ENCODE results near the gene C2CD2. TPM values are rescaled to one million over a fixed set of nuclear protein-coding genes. Genes with fewer than 3 reads are reported as not detected.

C2CD2 gene
- total RNA-seq, 6 donors from 2014 or later, result 9.6 to 34.6 (median 22.0) TPM

DNA sequence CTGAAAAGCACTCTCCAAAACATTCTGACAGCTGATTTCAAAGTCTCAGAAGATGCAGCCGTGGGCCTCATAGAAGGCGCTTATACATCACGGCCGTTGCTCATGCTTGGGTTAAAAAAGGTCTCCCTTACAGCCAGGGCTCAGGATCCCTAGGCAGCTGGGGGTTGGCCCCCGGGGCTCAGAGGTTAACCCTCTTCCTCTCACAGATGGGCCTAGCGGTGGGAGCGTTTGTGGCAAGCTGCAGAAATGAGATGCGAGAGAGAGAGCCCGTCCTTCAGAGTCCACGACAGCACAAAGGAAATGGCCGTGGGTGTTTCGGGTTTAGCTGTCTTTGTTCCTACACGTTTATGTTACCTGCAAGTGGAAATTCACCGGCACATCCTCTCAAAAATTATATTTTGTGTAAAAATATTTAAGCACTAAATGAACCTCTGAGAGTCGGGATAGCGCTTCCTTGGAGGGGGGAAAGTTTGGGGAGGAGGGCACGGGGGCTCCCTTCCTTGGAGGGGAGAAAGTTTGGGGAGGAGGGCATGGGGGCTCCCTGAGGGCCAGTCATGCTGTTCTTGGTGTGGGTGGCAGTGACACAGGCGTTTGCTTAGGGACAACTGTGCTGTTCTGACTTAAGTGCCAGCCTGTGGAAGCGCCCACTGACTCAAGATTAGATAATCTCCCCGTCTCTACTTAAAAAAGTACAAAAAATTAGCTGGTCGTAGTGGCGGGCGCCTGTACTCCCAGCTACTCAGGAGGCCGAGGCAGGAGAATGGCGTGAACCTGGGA is 54.2 kb downstream of the C2CD2 start:
- ATAC-seq (ENCODE audit: low FRiP score in 2 of 2) (no peak), DNase-seq (no peak)
- no peak overlapping the region for H3K4me3 ChIP-seq
- TF ChIP-seq, protein P1, sequence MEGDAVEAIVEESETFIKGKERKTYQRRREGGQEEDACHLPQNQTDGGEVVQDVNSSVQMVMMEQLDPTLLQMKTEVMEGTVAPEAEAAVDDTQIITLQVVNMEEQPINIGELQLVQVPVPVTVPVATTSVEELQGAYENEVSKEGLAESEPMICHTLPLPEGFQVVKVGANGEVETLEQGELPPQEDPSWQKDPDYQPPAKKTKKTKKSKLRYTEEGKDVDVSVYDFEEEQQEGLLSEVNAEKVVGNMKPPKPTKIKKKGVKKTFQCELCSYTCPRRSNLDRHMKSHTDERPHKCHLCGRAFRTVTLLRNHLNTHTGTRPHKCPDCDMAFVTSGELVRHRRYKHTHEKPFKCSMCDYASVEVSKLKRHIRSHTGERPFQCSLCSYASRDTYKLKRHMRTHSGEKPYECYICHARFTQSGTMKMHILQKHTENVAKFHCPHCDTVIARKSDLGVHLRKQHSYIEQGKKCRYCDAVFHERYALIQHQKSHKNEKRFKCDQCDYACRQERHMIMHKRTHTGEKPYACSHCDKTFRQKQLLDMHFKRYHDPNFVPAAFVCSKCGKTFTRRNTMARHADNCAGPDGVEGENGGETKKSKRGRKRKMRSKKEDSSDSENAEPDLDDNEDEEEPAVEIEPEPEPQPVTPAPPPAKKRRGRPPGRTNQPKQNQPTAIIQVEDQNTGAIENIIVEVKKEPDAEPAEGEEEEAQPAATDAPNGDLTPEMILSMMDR (IDR thresholded peaks at IDR 0.05), result no peak
- TF ChIP-seq EP300 (IDR thresholded peaks at IDR 0.05) (no peak), POLR2A (IDR thresholded peaks at IDR 0.05) (no peak), POLR2AphosphoS5 (IDR thresholded peaks at IDR 0.05) (no peak)
- H3K27ac ChIP-seq, result no peak overlapping the region
- no peaks in the 10 kb centered on the region for H3K27me3 ChIP-seq
- no peaks in the 10 kb centered on the region for H3K9me3 ChIP-seq
- WGBS, 2 donors, result 82 to 87% methylated on average over 25 of the region's 25 CpGs
- no peaks in the 10 kb centered on the region for H3K4me1 ChIP-seq
- H3K36me3 ChIP-seq, result peaks cover 0 to 75% (median 24%) of the 10 kb centered on the region in 4 donors

DNA sequence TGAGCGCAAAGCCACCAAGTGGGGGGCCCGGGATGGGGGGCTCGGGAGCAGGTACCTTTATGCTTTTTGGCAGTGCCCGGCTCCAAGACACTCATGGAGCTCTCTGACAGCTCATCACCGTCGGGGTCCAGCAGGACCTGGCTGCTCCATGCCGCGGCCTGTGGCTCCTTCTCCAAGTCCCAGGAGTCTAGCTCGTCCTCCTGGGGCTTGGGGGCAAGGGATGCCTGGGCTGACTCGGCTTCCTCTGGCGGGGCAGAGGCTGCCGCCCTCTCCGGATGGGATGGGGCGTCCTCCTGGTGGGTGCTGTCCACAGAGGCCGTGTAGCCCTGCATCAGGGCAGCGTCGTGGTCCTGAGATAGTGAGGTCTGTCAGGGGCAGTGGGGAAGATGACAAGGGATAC is 54.8 kb downstream of the C2CD2 start:
- Histone ChIP-seq H3K4me3 (no peak overlapping the region), H3K27me3 (no peaks in the 10 kb centered on the region), H3K27ac (no peak overlapping the region), H3K9me3 (no peaks in the 10 kb centered on the region), H3K4me1 (no peaks in the 10 kb centered on the region), H3K36me3 (peaks cover 0 to 72% (median 24%) of the 10 kb centered on the region in 4 donors)
- DNase-seq, result peak in 1 of 2 donors; percentile 66
- TF ChIP-seq POLR2AphosphoS5 (IDR thresholded peaks at IDR 0.05) (no peak), POLR2A (IDR thresholded peaks at IDR 0.05) (no peak), EP300 (IDR thresholded peaks at IDR 0.05) (no peak)
- TF ChIP-seq, protein P1 (IDR thresholded peaks at IDR 0.05), result no peak
- 79 to 95% methylated on average over 10 to 17 of the region's 17 CpGs for WGBS, 2 donors
- ATAC-seq (ENCODE audit: low FRiP score in 2 of 2), result no peak

DNA sequence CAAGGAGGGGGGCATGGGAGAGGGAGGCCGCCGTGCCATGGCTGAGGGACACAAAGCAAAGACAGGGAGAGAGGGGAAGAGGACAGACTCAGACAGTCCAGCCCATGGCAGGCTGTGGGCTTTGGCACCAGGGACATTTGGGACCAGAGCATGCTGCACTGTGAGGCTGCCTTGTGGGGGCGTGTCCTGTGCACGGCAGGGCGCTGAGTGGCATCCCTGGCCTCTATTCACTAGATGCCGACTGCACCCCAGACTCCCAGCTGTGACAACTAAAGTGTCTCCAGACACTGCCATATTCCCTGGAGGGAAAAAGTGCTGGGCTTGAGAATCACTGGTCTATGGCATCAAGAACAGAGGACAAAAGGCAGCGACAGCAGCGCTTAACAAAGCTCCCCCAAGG is 56.1 kb downstream of the C2CD2 start:
- H3K27ac ChIP-seq, result no peak overlapping the region
- no peak overlapping the region for H3K4me3 ChIP-seq
- TF ChIP-seq EP300 (IDR thresholded peaks at IDR 0.05), result no peak
- no peak for TF ChIP-seq POLR2AphosphoS5 (IDR thresholded peaks at IDR 0.05)
- TF ChIP-seq POLR2A (IDR thresholded peaks at IDR 0.05), result no peak
- TF ChIP-seq, protein P1 (IDR thresholded peaks at IDR 0.05), result no peak
- H3K27me3 ChIP-seq, result no peaks in the 10 kb centered on the region
- peaks cover 0 to 62% (median 23%) of the 10 kb centered on the region in 4 donors for H3K36me3 ChIP-seq
- no peak for ATAC-seq (ENCODE audit: low FRiP score in 2 of 2)
- DNase-seq, result no peak
- H3K9me3 ChIP-seq, result no peaks in the 10 kb centered on the region
- WGBS, 2 donors, result 96 to 100% methylated on average over 3 to 8 of the region's 8 CpGs
- H3K4me1 ChIP-seq, result no peaks in the 10 kb centered on the region

GRCh38 chr21:41897047-41897669 is 56.7 kb downstream of the C2CD2 start:
- Histone ChIP-seq H3K27ac (no peak overlapping the region), H3K4me3 (no peak overlapping the region), H3K9me3 (no peaks in the 10 kb centered on the region), H3K4me1 (no peaks in the 10 kb centered on the region), H3K36me3 (peaks cover 0 to 60% (median 23%) of the 10 kb centered on the region in 4 donors), H3K27me3 (no peaks in the 10 kb centered on the region)
- ATAC-seq (ENCODE audit: low FRiP score in 2 of 2) (no peak), DNase-seq (no peak)
- TF ChIP-seq POLR2A (IDR thresholded peaks at IDR 0.05) (no peak), POLR2AphosphoS5 (IDR thresholded peaks at IDR 0.05) (no peak), EP300 (IDR thresholded peaks at IDR 0.05) (no peak)
- TF ChIP-seq, protein P1 (IDR thresholded peaks at IDR 0.05), result no peak
- WGBS, 2 donors, result 89 to 93% methylated on average over 10 to 11 of the region's 11 CpGs
